ENCODE measurements around the gene GNAZ. TPM values are rescaled to one million over a fixed set of nuclear protein-coding genes. Genes with fewer than 3 reads are reported as not detected.

The GNAZ gene
- total RNA-seq, 1 donor: 1.1 TPM

- no peak for DNase-seq (ENCODE audit: low read depth in 2 of 3, low spot score in 2 of 3)
Measured at GRCh38 chr22:23105304-23105703, 35.0 kb downstream of the GNAZ start.

- DNase-seq (ENCODE audit: low read depth in 2 of 3, low spot score in 2 of 3): no peak
Measured at GRCh38 chr22:23105919-23106318, 35.6 kb downstream of the GNAZ start.

GRCh38 chr22:23106344-23106743 lies 36.0 kb downstream of the GNAZ start:
- no peak for DNase-seq (ENCODE audit: low read depth in 2 of 3, low spot score in 2 of 3)

GRCh38 chr22:23106906-23107367 lies 36.6 kb downstream of the GNAZ start:
- DNase-seq (ENCODE audit: low read depth in 2 of 3, low spot score in 2 of 3): no peak

GRCh38 chr22:23107487-23108248 lies 37.3 kb downstream of the GNAZ start:
- DNase-seq (ENCODE audit: low read depth in 2 of 3, low spot score in 2 of 3): no peak

- DNase-seq (ENCODE audit: low read depth in 2 of 3, low spot score in 2 of 3): no peak
Measured at GRCh38 chr22:23108249-23109078, 38.1 kb downstream of the GNAZ start.

- DNase-seq (ENCODE audit: low read depth in 2 of 3, low spot score in 2 of 3): no peak
Measured at GRCh38 chr22:23109079-23109347, 38.7 kb downstream of the GNAZ start.

- no peak for DNase-seq (ENCODE audit: low read depth in 2 of 3, low spot score in 2 of 3)
Measured at GRCh38 chr22:23109441-23109978, 39.2 kb downstream of the GNAZ start.

GRCh38 chr22:23110190-23110921 lies 40.0 kb downstream of the GNAZ start:
- peak in 1 of 3 donors; percentile 45 for DNase-seq (ENCODE audit: low read depth in 2 of 3, low spot score in 2 of 3)

- no peak for DNase-seq (ENCODE audit: low read depth in 2 of 3, low spot score in 2 of 3)
Measured at GRCh38 chr22:23110922-23111527, 40.7 kb downstream of the GNAZ start.

GRCh38 chr22:23112472-23113012 lies 42.2 kb downstream of the GNAZ start:
- no peak for DNase-seq (ENCODE audit: low read depth in 2 of 3, low spot score in 2 of 3)

- DNase-seq (ENCODE audit: low read depth in 2 of 3, low spot score in 2 of 3): no peak
Measured at GRCh38 chr22:23113067-23113846, 42.9 kb downstream of the GNAZ start.

- DNase-seq (ENCODE audit: low read depth in 2 of 3, low spot score in 2 of 3): no peak
Measured at GRCh38 chr22:23113847-23114720, 43.8 kb downstream of the GNAZ start.

- DNase-seq (ENCODE audit: low read depth in 2 of 3, low spot score in 2 of 3): no peak
Measured at GRCh38 chr22:23114721-23115020, 44.4 kb downstream of the GNAZ start.

GRCh38 chr22:23115369-23115768 lies 45.0 kb downstream of the GNAZ start:
- DNase-seq (ENCODE audit: low read depth in 2 of 3, low spot score in 2 of 3): no peak

- DNase-seq (ENCODE audit: low read depth in 2 of 3, low spot score in 2 of 3): no peak
Measured at GRCh38 chr22:23115825-23116494, 45.6 kb downstream of the GNAZ start.

GRCh38 chr22:23116506-23117263 lies 46.4 kb downstream of the GNAZ start:
- DNase-seq (ENCODE audit: low read depth in 2 of 3, low spot score in 2 of 3): no peak

- DNase-seq (ENCODE audit: low read depth in 2 of 3, low spot score in 2 of 3): no peak
Measured at GRCh38 chr22:23117275-23117674, 47.0 kb downstream of the GNAZ start.
